CD14-positive monocyte (primary cell): Measurements from ENCODE around the gene UNG. TPM values are rescaled to one million over a fixed set of nuclear protein-coding genes. Genes with fewer than 3 reads are reported as not detected.

Source experiments
- DNase-seq, 3 donors: peaks; one replicate each; pipeline ENCODE4 v3.0.0-alpha.2; 2011 to 2022
- H2AFZ ChIP-seq: 2 replicates; pipeline ENCODE4 v1.6.0; 2012; ENCODE audit warnings: mild to moderate bottlenecking, low read depth, low read length, inconsistent platforms; ENCODE audit not compliant: insufficient read depth, poor library complexity, severe bottlenecking
- H3K27ac ChIP-seq, 2 donors: 1 replicate in 1 of 2; 2 replicates in 1 of 2; pipeline ENCODE4 v1.5.1; 2012 to 2013; ENCODE audit warnings: low read length in 2 of 2, control low read depth in 1 of 2, inconsistent platforms in 1 of 2, low read depth in 1 of 2, mild to moderate bottlenecking in 1 of 2
- H3K27me3 ChIP-seq, 2 donors: one replicate each; pipeline versions ENCODE4 v1.6.0 to v1.6.1; 2011 to 2013; ENCODE audit warnings: low read length in 2 of 2; ENCODE audit not compliant: control insufficient read depth in 2 of 2, insufficient read depth in 2 of 2
- H3K36me3 ChIP-seq, 2 donors: replicated peaks in 1 of 2; 1 replicate in 1 of 2; 2 replicates in 1 of 2; pipeline versions ENCODE4 v1.5.1 to v1.6.1; 2012 to 2013; ENCODE audit warnings: low read length in 2 of 2, control low read depth in 1 of 2, inconsistent platforms in 1 of 2, mild to moderate bottlenecking in 1 of 2; ENCODE audit not compliant: insufficient read depth in 2 of 2, control insufficient read depth in 1 of 2
- H3K4me1 ChIP-seq, 2 donors: 1 replicate in 1 of 2; 2 replicates in 1 of 2; pipeline versions ENCODE4 v1.5.1 to v1.6.1; 2012 to 2013; ENCODE audit warnings: low read length in 2 of 2, control low read depth in 1 of 2, inconsistent platforms in 1 of 2, mild to moderate bottlenecking in 1 of 2, moderate library complexity in 1 of 2; ENCODE audit not compliant: insufficient read depth in 2 of 2, control insufficient read depth in 1 of 2
- H3K4me2 ChIP-seq: replicated peaks from 2 replicates; pipeline ENCODE3; 2012; ENCODE audit warnings: low read length, moderate library complexity, mild to moderate bottlenecking; ENCODE audit not compliant: poor library complexity, severe bottlenecking; ENCODE audit errors: extremely low read depth
- H3K4me3 ChIP-seq, 3 experiments: fragments of 200-600 bp in 1 of 3; sonication (generic) in 1 of 3; replicated peaks in 1 of 3; 1 replicate in 2 of 3; 2 replicates in 1 of 3; pipeline ENCODE4 v1.5.1; 2011 to 2013; ENCODE audit warnings: low read length in 3 of 3, mild to moderate bottlenecking in 3 of 3, control low read depth in 2 of 3, low read depth in 2 of 3, inconsistent platforms in 1 of 3, moderate library complexity in 1 of 3
- H3K79me2 ChIP-seq: 2 replicates; pipeline ENCODE4 v1.6.0; 2012; ENCODE audit warnings: mild to moderate bottlenecking, control low read depth, inconsistent platforms, low read length, moderate library complexity; ENCODE audit not compliant: insufficient read depth
- H3K9ac ChIP-seq: 2 replicates; pipeline ENCODE4 v1.6.0; 2017; ENCODE audit warnings: low read length, mild to moderate bottlenecking; ENCODE audit not compliant: insufficient read depth, poor library complexity, severe bottlenecking
- H3K9me3 ChIP-seq, 2 donors: replicated peaks in 1 of 2; 1 replicate in 1 of 2; 2 replicates in 1 of 2; pipeline versions ENCODE4 v1.5.1 to v1.6.1; 2012 to 2013; ENCODE audit warnings: low read length in 2 of 2, control low read depth in 1 of 2; ENCODE audit not compliant: control insufficient read depth in 1 of 2, insufficient read depth in 1 of 2
- H4K20me1 ChIP-seq: 2 replicates; pipeline ENCODE4 v1.6.0; 2012; ENCODE audit warnings: mild to moderate bottlenecking, low read length, control low read depth, moderate library complexity; ENCODE audit not compliant: insufficient read depth
- H3K27ac Mint-ChIP-seq, 7 donors: one replicate each; pipeline ENCODE4 v1.8.0; 2020; ENCODE audit warnings: mild to moderate bottlenecking in 7 of 7, mixed read lengths in 7 of 7, moderate library complexity in 6 of 7, inconsistent platforms in 2 of 7
- H3K27me3 Mint-ChIP-seq, 3 donors: one replicate each; pipeline ENCODE4 v1.8.0; 2021 to 2022; ENCODE audit warnings: low read depth in 3 of 3, mild to moderate bottlenecking in 3 of 3, mixed read lengths in 3 of 3, moderate library complexity in 3 of 3, inconsistent platforms in 1 of 3
- H3K36me3 Mint-ChIP-seq, 2 donors: one replicate each; pipeline ENCODE4 v1.8.0; 2020; ENCODE audit warnings: mixed read lengths in 2 of 2, inconsistent platforms in 1 of 2, mild to moderate bottlenecking in 1 of 2
- H3K4me1 Mint-ChIP-seq: one replicate; pipeline ENCODE4 v1.8.0; 2020; ENCODE audit warnings: mild to moderate bottlenecking, mixed read lengths
- H3K4me3 Mint-ChIP-seq, 2 donors: one replicate each; pipeline ENCODE4 v1.8.0; 2020; ENCODE audit warnings: mild to moderate bottlenecking in 2 of 2, mixed read lengths in 2 of 2, moderate library complexity in 1 of 2
- H3K9me3 Mint-ChIP-seq, 7 donors: one replicate each; pipeline ENCODE4 v1.8.0; 2020 to 2022; ENCODE audit warnings: mixed read lengths in 7 of 7, mild to moderate bottlenecking in 6 of 7, moderate library complexity in 6 of 7, inconsistent platforms in 2 of 7
- CTCF ChIP-seq: fragments of 200-600 bp; IDR thresholded peaks from one replicate; pipeline ENCODE4 v1.8.0; 2022; ENCODE audit warnings: antibody characterized with exemption, mild to moderate bottlenecking
- WGBS: methylation state at CpG from one replicate; pipeline ENCODE4 v1.1.5; 2013; ENCODE audit warnings: missing lambda C conversion rate; ENCODE audit not compliant: insufficient coverage; 5-methylcytosine and 5-hydroxymethylcytosine counted together
- intact Hi-C, 2 donors: fragments of 100-400 bp; cut with micrococcal nuclease; formaldehyde crosslinking; loops; one replicate each; pipeline versions ENCODE4 v1.15.0 to v1.15.1; 2023
- polyA plus RNA-seq, 3 donors: library from polyadenylated mRNA; depleted of rRNA in 1 of 3; unstranded in 2 of 3; stranded (reverse) in 1 of 3; fragments of 300-500 nt in 2 of 3; fragments of >200 nt in 1 of 3; fragmentation: Illumina TruSeq in 2 of 3; gene quantifications; 1 replicate in 2 of 3; 2 replicates in 1 of 3; pipeline ENCODE4 v1.2.3, GENCODE V29; 2012 to 2021

Gene UNG
- polyA plus RNA-seq, 3 donors = 1.1 to 2.1 (median 2.0) TPM

DNA sequence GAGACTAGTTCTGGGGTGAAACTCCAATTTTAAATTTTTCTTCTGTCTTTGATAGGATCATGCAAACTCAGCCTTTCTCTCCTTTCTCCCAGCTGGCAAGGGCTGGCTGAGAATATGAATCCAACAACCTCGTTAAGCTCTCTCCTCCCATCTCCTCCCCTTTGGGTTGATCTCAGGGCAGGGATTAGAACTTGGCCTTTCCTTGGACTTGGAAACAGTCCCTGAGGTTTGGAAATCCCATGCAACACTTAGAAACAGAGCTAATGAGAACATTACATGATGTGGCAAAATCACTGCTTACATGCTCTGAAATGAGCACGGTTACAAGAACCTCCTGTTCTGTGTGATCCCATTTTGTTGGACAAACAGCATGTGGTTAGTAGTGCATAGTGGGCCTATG is 50.6 kb downstream of the UNG start:
- no peak overlapping the region for H3K27ac ChIP-seq
- H3K79me2 ChIP-seq = no peaks in the 10 kb centered on the region
- WGBS = no CpG with 5 or more reads among the region's 2 CpGs
- no peaks in the 10 kb centered on the region for H4K20me1 ChIP-seq
- H3K4me1 ChIP-seq = no peaks in the 10 kb centered on the region
- H3K4me1 Mint-ChIP-seq = no peaks in the 10 kb centered on the region
- H2AFZ ChIP-seq = no peak overlapping the region
- no peaks in the 10 kb centered on the region for H3K9me3 ChIP-seq
- peak overlapping the region in 1 of 7 donors; percentile 54 for H3K27ac Mint-ChIP-seq
- H3K4me3 ChIP-seq = no peak overlapping the region
- H3K9ac ChIP-seq = no peak overlapping the region
- H3K27me3 Mint-ChIP-seq = peaks cover 0 to 6% (median 2%) of the 10 kb centered on the region in 3 donors
- H3K27me3 ChIP-seq = no peaks in the 10 kb centered on the region
- intact Hi-C loops = no loop called here
- H3K9me3 Mint-ChIP-seq = peaks cover 0 to 3% (median 0%) of the 10 kb centered on the region in 7 donors
- no peak for DNase-seq
- H3K36me3 Mint-ChIP-seq = no peaks in the 10 kb centered on the region
- TF ChIP-seq CTCF = no peak
- H3K36me3 ChIP-seq = no peaks in the 10 kb centered on the region
- no peak overlapping the region for H3K4me3 Mint-ChIP-seq
- H3K4me2 ChIP-seq = no peak overlapping the region

DNA sequence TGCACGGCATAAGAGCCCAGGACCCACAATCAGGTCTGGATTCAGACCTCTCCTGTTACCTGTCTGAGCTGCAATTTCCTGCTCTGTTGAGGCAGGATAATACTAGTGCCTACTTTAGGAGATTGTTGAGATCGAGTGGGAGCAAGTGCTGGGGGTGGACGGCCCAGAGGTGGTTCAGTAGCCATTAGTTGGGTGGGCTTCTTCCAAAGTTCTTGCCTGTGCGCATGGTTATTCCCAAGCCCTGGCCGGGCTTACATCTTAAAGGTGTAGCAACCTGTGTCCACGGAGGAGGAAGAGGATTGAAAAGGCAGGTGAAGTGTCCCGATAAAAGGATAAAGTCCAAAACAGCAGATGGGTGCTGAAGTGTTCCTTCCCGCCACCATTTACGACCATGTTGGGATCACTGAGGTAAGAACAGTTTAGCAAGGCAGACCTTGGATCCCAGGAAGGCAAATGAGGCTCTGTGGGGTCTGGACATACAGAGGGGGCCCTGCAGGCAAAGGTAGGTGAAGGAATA is 52.8 kb downstream of the UNG start:
- H3K27ac Mint-ChIP-seq = no peak overlapping the region
- no peak for TF ChIP-seq CTCF
- H3K79me2 ChIP-seq = no peaks in the 10 kb centered on the region
- H3K27me3 ChIP-seq = peaks cover 0 to 4% of the 10 kb centered on the region in 2 donors
- H3K36me3 Mint-ChIP-seq = no peaks in the 10 kb centered on the region
- H3K9me3 Mint-ChIP-seq = peaks cover 0 to 3% (median 0%) of the 10 kb centered on the region in 7 donors
- no peak overlapping the region for H3K9ac ChIP-seq
- no peak overlapping the region for H2AFZ ChIP-seq
- H3K4me1 ChIP-seq = peaks cover 11 to 12% of the 10 kb centered on the region in 2 donors
- no peak overlapping the region for H3K4me2 ChIP-seq
- WGBS = 97% methylated on average over 9 of the region's 9 CpGs
- no peaks in the 10 kb centered on the region for H3K36me3 ChIP-seq
- H4K20me1 ChIP-seq = no peaks in the 10 kb centered on the region
- no peak overlapping the region for H3K27ac ChIP-seq
- no peaks in the 10 kb centered on the region for H3K9me3 ChIP-seq
- H3K27me3 Mint-ChIP-seq = peaks cover 6 to 16% (median 9%) of the 10 kb centered on the region in 3 donors
- no peak for DNase-seq
- no peak overlapping the region for H3K4me3 ChIP-seq
- no peak overlapping the region for H3K4me3 Mint-ChIP-seq
- intact Hi-C loops = no loop called here
- H3K4me1 Mint-ChIP-seq = peaks cover 13% of the 10 kb centered on the region
